Retinal pigment epithelial cell (primary cell): ENCODE measurements around the gene SLX9.
"Not testable (repeated sequence)": the region's sequence is repeated elsewhere in the genome, so short reads cannot be mapped to it uniquely, and the experiment has no call there.

Experiments
- DNase-seq: peaks from one replicate; pipeline ENCODE4 v3.0.0-alpha.2; 2010; ENCODE audit warnings: low read depth
- H3K4me3 ChIP-seq: 2 replicates; pipeline ENCODE4 v1.5.1; 2011; ENCODE audit warnings: mild to moderate bottlenecking, low read length, control low read depth, moderate library complexity
- TF ChIP-seq, protein P1 (sequence below): conservative IDR thresholded peaks from 2 replicates; pipeline ENCODE4 v1.5.1; 2011; ENCODE audit warnings: low read depth, low read length, control low read depth, inconsistent platforms

Gene SLX9

GRCh38 chr21:44972821-44973220, 33.0 kb downstream of the SLX9 start:
- TF ChIP-seq, protein P1, sequence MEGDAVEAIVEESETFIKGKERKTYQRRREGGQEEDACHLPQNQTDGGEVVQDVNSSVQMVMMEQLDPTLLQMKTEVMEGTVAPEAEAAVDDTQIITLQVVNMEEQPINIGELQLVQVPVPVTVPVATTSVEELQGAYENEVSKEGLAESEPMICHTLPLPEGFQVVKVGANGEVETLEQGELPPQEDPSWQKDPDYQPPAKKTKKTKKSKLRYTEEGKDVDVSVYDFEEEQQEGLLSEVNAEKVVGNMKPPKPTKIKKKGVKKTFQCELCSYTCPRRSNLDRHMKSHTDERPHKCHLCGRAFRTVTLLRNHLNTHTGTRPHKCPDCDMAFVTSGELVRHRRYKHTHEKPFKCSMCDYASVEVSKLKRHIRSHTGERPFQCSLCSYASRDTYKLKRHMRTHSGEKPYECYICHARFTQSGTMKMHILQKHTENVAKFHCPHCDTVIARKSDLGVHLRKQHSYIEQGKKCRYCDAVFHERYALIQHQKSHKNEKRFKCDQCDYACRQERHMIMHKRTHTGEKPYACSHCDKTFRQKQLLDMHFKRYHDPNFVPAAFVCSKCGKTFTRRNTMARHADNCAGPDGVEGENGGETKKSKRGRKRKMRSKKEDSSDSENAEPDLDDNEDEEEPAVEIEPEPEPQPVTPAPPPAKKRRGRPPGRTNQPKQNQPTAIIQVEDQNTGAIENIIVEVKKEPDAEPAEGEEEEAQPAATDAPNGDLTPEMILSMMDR: no peak
- no peak for DNase-seq
- H3K4me3 ChIP-seq: no peak overlapping the region

DNA sequence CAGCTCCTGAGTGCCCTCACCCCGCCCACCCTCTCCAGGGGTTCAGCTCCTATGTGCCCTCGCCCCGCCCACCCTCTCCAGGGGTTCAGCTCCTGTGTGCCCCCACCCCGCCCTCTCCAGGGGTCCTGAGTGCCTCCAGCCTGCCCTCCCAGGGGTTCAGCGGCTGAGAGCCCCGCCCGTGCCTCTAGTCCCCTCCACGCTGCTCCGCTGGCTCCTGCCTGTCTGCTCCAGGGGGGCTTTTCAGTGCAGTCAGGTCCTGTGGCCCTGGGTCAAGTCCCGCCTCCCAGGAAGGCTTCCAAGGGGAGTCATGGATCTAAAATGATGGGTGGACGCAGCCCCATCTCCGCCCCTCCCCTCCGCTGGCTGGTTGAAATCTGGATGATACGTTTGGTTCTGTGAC, 33.8 kb downstream of the SLX9 start:
- TF ChIP-seq, protein P1: no peak
- no peak overlapping the region for H3K4me3 ChIP-seq
- no peak for DNase-seq

DNA sequence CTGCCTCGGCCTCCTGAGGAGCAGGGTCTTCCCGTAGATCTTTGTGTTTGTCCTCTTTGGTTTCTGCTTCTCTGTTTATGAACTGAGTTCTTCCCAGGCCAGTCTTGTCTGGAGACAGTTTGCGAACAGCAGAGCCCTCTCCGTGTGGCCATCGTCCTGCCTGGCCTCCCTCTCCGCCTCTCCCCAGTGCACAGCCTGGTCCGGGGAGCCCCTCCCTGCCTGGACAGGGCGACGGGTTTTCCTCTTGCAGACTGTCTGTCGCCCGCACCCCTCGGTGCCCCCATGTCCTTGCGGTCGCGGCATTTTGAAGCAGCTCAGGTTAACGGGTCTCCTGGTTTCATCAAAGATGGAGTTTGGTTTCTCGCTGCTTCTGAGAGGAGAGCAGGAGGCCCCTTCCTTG, 34.8 kb downstream of the SLX9 start:
- H3K4me3 ChIP-seq: no peak overlapping the region
- TF ChIP-seq, protein P1: no peak
- no peak for DNase-seq

DNA sequence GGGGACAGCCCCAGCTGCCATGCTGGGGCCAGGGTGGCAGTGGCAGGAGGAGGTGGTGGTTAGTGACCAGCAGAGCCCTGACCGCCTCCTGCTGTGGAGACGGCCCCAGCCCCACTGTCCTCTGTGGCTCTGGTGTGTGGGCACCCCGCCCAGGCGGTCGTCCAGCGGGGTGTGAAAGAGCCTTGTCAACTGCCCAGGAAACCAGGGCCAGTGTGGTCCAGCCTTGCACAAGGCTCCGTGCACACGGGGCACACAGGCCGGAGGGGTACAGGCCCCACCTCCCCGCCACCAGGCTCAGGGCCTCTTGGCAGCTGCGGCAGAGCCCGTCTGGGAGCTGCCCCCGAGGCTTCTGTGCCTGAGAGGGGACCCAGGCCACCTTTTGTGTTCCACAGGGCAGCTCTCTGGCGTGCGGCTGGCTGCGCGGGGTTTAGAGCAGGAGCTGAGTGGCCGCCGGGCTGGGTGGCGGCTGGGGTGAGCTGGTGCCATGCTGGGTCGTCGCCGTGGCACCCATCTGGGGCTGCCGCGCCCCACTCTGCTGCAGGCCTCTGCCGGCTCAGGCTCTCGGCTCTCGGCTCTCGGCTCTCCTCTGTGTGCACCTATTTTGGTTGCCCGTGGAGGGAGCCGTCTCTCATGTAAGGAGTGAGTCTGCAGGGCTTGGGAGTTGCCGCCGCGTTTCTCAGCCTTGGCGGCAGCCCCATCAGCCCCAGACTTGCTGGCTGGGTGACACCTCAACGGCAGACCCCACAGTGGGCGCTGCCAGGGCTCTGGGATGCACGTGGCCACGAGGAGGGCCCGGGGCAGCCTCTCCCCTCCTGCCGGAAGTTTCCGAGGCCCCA, 36.1 kb downstream of the SLX9 start:
- no peak overlapping the region for H3K4me3 ChIP-seq
- DNase-seq: no peak
- TF ChIP-seq, protein P1: no peak

DNA sequence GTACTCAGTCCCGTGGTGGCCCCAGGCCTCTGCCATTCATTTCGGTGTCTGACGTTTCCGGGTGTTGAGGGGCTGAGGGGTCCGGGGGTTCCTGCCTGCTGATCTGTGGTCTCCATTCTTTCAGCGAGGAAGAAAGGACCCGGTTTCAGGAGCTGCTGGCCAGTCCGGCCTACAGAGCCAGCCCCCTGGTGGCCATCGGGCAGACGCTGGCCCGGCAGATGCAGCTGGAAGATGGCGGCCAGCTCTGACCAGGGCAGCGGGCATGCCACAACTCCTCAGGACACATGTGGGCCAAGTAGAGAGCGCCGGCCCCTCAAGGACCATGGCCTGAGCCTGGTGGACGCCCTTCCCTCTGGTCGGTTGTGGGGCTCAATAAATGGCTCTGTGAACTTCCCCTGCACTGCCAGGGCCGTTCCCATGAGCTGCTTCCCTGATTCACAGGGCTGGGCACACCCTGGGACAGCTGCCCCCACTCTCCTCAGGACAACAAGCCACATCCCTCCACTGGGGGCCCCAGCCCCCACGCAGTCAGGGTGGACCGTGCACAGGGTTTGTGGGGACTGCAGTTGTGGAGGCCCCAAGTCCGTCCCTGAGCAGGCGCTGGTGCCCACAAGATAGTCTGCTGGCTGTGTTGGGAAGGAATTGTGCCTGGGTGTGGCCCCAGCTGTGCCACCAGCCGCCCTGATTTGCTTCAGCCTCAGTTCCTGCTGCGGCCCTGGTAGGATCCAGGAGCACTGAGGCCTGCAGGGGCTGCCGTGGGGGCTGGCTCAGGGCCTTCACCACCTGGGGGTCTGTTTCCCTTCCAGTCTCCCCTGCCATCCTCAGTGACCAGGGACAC, 36.9 kb downstream of the SLX9 start:
- not testable (repeated sequence) for DNase-seq, H3K4me3 ChIP-seq
- TF ChIP-seq, protein P1: peak; percentile 21

DNA sequence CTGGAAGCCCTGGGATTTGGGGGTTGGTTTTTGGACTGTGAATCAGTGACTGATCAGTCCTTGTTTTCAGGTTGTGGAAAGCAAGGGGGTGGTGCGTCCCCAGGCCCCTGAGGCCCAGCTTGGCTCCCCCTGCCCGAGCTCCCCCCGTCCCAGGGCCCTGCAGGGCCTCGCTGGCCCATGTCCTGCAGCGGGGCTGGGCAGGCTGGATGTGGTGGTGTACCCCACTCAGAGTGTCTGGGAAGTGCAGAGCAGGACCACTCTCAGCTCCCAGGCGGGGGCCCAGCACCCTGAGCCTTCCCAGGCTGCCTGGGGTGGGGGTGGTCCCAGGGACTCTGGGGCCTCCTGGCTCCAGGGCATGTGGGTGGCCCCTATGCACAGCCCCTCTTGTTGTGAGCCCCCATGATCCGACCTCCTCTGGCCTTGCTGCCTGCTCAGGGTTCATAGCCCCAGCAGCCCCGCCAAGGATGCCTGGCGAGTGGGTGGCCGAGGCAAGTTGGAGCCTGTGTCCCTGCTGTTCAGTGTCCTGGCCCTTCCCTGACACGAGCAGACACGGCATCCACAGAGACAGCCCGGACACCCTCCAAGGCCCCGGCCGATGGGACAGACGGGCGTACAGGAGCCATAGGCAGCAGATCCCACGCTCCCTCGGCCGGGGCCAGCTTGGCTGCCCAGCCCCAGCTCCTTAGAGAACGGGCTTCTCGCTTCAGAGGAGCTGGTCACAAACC, 37.9 kb downstream of the SLX9 start:
- TF ChIP-seq, protein P1: no peak
- DNase-seq: no peak
- H3K4me3 ChIP-seq: no peak overlapping the region
